ENCODE results near the gene LRCOL1. TPM values are rescaled to one million over a fixed set of nuclear protein-coding genes. Genes with fewer than 3 reads are reported as not detected.

LRCOL1 gene
- total RNA-seq, 1 donor from 2014 or later = 1.8 TPM

DNA sequence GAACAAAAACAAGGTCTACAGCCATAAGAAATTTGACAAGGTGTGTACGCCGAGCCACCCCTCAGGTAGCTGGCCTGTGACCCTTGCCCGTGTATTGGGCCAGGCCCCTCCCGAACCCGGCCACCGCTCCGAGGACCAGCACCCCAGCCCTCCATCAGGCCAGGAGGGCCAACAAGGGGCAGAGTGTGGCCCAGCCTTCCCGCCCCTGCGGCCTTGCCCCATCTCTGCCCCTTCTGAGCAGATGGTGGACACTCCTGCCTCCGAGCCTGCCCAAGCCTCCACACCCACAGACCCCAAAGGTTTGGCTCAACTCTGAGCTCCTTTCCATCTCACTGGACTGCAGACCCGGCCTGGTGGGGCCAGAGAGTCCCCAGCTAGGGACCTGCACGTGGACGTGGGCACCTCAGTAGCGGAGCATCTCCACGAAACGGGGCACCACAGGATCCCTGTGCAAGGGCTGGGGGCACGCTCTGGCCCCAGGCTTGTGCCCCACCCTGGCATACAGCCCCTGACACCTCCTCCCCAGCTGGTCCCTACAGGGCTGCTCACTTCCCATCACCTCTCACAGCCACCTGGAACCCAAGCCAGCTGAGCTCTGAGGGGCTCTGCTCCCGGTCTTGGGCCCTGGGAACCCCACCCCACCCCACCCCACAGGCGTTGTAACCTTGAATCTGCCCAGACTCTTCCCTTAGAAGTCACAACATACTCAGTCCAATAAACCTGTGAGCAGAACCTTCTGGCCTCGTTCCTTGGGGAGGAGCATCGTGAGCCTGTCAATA lies 11.5 kb upstream of the LRCOL1 start:
- Histone ChIP-seq H3K36me3 (peaks cover 17% of the 10 kb centered on the region), H3K9me3 (no peaks in the 10 kb centered on the region), H3K4me3 (no peak overlapping the region), H3K27me3 (peaks cover 14% of the 10 kb centered on the region), H3K4me1 (peaks cover 5% of the 10 kb centered on the region), H3K27ac (peak overlapping the region; percentile 51)
- ATAC-seq (no peak), DNase-seq (no peak)
- TF ChIP-seq, protein P1, sequence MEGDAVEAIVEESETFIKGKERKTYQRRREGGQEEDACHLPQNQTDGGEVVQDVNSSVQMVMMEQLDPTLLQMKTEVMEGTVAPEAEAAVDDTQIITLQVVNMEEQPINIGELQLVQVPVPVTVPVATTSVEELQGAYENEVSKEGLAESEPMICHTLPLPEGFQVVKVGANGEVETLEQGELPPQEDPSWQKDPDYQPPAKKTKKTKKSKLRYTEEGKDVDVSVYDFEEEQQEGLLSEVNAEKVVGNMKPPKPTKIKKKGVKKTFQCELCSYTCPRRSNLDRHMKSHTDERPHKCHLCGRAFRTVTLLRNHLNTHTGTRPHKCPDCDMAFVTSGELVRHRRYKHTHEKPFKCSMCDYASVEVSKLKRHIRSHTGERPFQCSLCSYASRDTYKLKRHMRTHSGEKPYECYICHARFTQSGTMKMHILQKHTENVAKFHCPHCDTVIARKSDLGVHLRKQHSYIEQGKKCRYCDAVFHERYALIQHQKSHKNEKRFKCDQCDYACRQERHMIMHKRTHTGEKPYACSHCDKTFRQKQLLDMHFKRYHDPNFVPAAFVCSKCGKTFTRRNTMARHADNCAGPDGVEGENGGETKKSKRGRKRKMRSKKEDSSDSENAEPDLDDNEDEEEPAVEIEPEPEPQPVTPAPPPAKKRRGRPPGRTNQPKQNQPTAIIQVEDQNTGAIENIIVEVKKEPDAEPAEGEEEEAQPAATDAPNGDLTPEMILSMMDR (IDR thresholded peaks at IDR 0.05) = no peak
- intact Hi-C loops (cut with DNase I) = no loop called here

DNA sequence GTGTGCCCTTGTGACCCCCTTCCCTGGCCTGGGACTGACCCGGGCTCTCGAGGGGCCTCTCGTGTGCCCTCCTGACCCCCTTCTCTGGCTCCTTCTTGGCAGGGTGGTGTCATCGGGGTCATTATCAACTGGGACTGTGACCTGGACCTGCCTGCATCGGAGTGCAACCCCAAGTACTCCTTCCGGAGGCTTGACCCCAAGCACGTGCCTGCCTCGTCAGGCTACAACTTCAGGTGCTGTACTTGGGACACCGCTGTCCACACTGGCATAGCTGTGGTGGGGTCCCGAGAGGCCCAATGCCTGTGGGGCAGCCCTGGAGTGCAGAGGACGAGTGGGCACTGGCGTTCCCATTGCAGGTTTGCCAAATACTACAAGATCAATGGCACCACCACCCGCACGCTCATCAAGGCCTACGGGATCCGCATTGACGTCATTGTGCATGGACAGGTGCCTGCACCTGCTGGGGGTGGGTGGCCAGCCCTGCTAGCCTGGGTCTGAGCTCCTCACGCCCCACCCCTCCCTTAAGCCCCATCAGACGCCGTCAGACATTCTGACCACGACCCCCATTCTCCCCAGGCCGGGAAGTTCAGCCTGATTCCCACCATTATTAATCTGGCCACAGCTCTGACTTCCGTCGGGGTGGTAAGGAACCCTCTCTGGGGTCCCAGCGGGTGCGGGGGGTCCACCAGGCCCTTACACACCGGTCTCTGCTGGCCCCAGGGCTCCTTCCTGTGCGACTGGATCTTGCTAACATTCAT lies 10.7 kb upstream of the LRCOL1 start:
- no peak for DNase-seq
- H3K27me3 ChIP-seq = peaks cover 21% of the 10 kb centered on the region
- no peak for ATAC-seq
- intact Hi-C loops (cut with DNase I) = no loop called here
- no peak overlapping the region for H3K27ac ChIP-seq
- TF ChIP-seq, protein P1 (IDR thresholded peaks at IDR 0.05) = no peak
- H3K4me1 ChIP-seq = peaks cover 5% of the 10 kb centered on the region
- no peaks in the 10 kb centered on the region for H3K9me3 ChIP-seq
- H3K4me3 ChIP-seq = no peak overlapping the region
- peaks cover 16% of the 10 kb centered on the region for H3K36me3 ChIP-seq

DNA sequence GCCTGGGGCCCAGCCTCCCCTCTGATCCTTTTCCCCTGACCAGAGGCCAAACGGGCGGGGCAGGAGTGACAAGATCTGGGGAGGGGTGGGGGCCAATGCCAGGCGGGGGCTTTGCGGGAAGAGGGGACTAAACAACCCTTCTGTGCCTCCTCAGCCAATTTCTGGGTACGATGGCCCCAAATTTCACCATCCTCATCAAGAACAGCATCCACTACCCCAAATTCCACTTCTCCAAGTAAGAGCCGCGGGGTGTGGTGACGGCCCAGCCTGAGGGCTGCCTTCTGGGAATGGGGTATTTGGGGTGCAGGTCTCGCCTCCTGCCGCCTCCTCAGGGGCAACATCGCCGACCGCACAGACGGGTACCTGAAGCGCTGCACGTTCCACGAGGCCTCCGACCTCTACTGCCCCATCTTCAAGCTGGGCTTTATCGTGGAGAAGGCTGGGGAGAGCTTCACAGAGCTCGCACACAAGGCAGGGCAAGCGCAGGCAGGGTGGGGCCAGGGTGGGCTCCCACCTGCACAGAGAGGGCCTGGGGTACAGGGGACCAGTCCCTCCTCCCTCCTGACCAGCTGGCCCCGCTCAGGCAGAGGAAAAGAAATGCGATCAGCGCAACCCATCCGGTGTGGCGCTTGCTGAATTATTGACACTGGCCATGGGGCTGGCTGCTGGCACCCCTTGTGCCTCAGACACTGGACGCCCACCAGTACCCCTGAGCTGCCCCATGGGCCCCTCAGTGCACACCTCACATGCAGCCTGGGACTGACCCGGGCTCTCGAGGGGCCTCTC lies 9.9 kb upstream of the LRCOL1 start:
- DNase-seq = no peak

DNA sequence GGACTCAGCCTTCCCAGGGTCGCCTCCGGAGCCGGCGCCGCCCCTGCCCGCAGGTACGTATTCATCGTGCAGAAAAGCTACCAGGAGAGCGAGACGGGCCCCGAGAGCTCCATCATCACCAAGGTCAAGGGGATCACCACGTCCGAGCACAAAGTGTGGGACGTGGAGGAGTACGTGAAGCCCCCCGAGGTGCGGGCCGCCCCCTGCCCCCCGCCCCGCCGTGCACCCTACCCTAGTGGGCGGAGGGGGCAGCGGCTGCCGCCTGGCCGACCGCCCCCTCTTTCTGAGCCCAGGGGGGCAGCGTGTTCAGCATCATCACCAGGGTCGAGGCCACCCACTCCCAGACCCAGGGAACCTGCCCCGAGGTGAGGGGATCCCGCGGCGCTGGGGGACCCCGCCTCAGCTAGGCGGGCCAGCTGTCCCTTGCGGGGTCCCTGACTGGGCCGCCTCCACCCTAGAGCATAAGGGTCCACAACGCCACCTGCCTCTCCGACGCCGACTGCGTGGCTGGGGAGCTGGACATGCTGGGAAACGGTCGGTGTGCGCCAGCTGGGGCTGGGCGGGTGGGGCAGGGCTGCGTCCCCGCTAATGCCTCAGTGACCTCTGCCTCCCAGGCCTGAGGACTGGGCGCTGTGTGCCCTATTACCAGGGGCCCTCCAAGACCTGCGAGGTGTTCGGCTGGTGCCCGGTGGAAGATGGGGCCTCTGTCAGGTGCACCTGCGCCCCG lies 9.2 kb upstream of the LRCOL1 start:
- Histone ChIP-seq H3K27me3 (peaks cover 32% of the 10 kb centered on the region), H3K4me3 (no peak overlapping the region), H3K27ac (no peak overlapping the region), H3K36me3 (peaks cover 3% of the 10 kb centered on the region), H3K9me3 (no peaks in the 10 kb centered on the region), H3K4me1 (peaks cover 5% of the 10 kb centered on the region)
- intact Hi-C loops (cut with DNase I) = loop anchor here (10.0 kb wide), 1 partner anchor 195 kb away; no protein-coding TSS in a partner anchor
- TF ChIP-seq, protein P1 (IDR thresholded peaks at IDR 0.05) = no peak
- ATAC-seq = no peak
- no peak for DNase-seq

More for the DNA sequence above, 9.9 kb upstream of the LRCOL1 start:
- H3K9me3 ChIP-seq = no peaks in the 10 kb centered on the region
- H3K27ac ChIP-seq = no peak overlapping the region
- no peak for ATAC-seq
- peaks cover 9% of the 10 kb centered on the region for H3K36me3 ChIP-seq
- intact Hi-C loops (cut with DNase I) = no loop called here
- peaks cover 5% of the 10 kb centered on the region for H3K4me1 ChIP-seq
- TF ChIP-seq, protein P1 (IDR thresholded peaks at IDR 0.05) = no peak
- no peak overlapping the region for H3K4me3 ChIP-seq
- peaks cover 29% of the 10 kb centered on the region for H3K27me3 ChIP-seq

DNA sequence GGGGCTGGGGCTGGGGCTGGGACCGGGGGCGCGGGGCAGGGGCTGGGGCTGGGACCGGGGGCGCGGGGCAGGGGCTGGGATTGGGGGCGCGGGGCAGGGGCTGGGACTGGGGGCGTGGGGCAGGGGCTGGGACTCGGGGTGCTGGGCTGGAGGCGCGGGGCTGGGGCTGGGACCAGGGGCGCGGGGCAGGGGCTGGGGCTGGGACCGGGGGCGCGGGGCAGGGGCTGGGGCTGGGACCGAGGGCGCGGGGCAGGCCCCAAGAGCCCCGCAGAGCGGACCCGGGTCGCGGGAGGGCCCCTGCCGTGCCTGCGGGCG lies 8.6 kb upstream of the LRCOL1 start:
- ATAC-seq (no peak), DNase-seq (no peak)
- H3K4me3 ChIP-seq = no peak overlapping the region
- peaks cover 32% of the 10 kb centered on the region for H3K27me3 ChIP-seq
- H3K9me3 ChIP-seq = no peaks in the 10 kb centered on the region
- peaks cover 5% of the 10 kb centered on the region for H3K4me1 ChIP-seq
- H3K36me3 ChIP-seq = no peaks in the 10 kb centered on the region
- no peak overlapping the region for H3K27ac ChIP-seq
- TF ChIP-seq, protein P1 (IDR thresholded peaks at IDR 0.05) = no peak
- intact Hi-C loops (cut with DNase I) = loop anchor here (10.0 kb wide), 1 partner anchor 194 kb away; no protein-coding TSS in a partner anchor

All from upper lobe of right lung (tissue), 1 donor.